K562 (cell line): Measurements from ENCODE around the gene PPP1R9A.

Experiments
- CTCF ChIP-seq, 3 experiments: IDR thresholded peaks in 2 of 3; conservative IDR thresholded peaks in 1 of 3; 2 replicates each; pipeline ENCODE4 v1.5.1; 2011 to 2012; ENCODE audit warnings: low read length in 3 of 3, mild to moderate bottlenecking in 3 of 3, control low read depth in 2 of 3, improper control_type of control experiment in 1 of 3, inconsistent platforms in 1 of 3, low read depth in 1 of 3, mixed read lengths in 1 of 3, moderate library complexity in 1 of 3; ENCODE audit not compliant: insufficient read depth in 2 of 3
- JUN ChIP-seq, 2 experiments: sonication (generic) in 1 of 2; formaldehyde crosslinking in 1 of 2; IDR thresholded peaks; 2 replicates each; pipeline versions ENCODE4 v1.6.1 to v1.8.0; 2012 to 2022; ENCODE audit warnings: borderline replicate concordance in 2 of 2, mild to moderate bottlenecking in 2 of 2, improper control_type of control experiment in 1 of 2, low read depth in 1 of 2, low read length in 1 of 2, missing genetic modification reagents in 1 of 2
- PCBP2 ChIP-seq: fragments of 200-400 bp; formaldehyde crosslinking; IDR thresholded peaks from 2 replicates; pipeline ENCODE4 v1.6.1; 2018; ENCODE audit warnings: low read length, low read depth, mild to moderate bottlenecking, moderate library complexity; ENCODE audit not compliant: poor library complexity, severe bottlenecking
- POLR2A ChIP-seq: fragments of 450-650 bp; conservative IDR thresholded peaks from 2 replicates; pipeline ENCODE4 v1.6.1; 2016
- SRF ChIP-seq, 2 experiments: fragments of 250-450, 450-650 bp in 1 of 2; sonication (Bioruptor Pico) in 1 of 2; sonication (generic) in 1 of 2; formaldehyde crosslinking; IDR thresholded peaks; 2 replicates each; pipeline versions ENCODE4 v1.5.0 to v1.5.1; 2020 to 2022; ENCODE audit warnings: mild to moderate bottlenecking in 1 of 2, missing genetic modification reagents in 1 of 2
- TAF1 ChIP-seq: IDR thresholded peaks from 2 replicates; pipeline ENCODE4 v1.6.1; 2011; ENCODE audit warnings: mild to moderate bottlenecking, low read length, moderate library complexity; ENCODE audit not compliant: insufficient read depth, control insufficient read depth, severe bottlenecking; ENCODE audit errors: extremely low read depth
- TCF3 ChIP-seq: sonication (generic); formaldehyde crosslinking; IDR thresholded peaks from 2 replicates; pipeline ENCODE4 v1.4.0; 2020; ENCODE audit warnings: mild to moderate bottlenecking, missing genetic modification reagents
- USF1 ChIP-seq: sonication (generic); formaldehyde crosslinking; IDR thresholded peaks from 2 replicates; pipeline ENCODE4 v1.9.0; 2022; ENCODE audit warnings: mild to moderate bottlenecking, missing genetic modification reagents
- USF2 ChIP-seq: sonication (generic); formaldehyde crosslinking; IDR thresholded peaks from 2 replicates; pipeline ENCODE4 v1.5.0; 2020; ENCODE audit warnings: missing genetic modification reagents
- ZNF668 ChIP-seq: fragments of 250-450 bp; sonication (Bioruptor Pico); IDR thresholded peaks from 2 replicates; pipeline ENCODE4 v1.8.0; 2022; ENCODE audit warnings: mild to moderate bottlenecking, inconsistent platforms
- TF ChIP-seq, protein P1 (sequence below), 2 experiments: fragments of 450-650 bp in 1 of 2; sonication (generic) in 1 of 2; formaldehyde crosslinking; conservative IDR thresholded peaks; 2 replicates each; pipeline versions ENCODE4 v1.4.0 to v1.8.1; 2020 to 2022; ENCODE audit warnings: mild to moderate bottlenecking in 1 of 2, missing genetic modification reagents in 1 of 2

GRCh38 chr7:95004618-95005247 is 97.3 kb downstream of the PPP1R9A start:
- TF ChIP-seq ZNF668 (CRISPR knock-in tag) (no peak), USF1 (CRISPR knock-in tag) (no peak), CTCF (IDR thresholded peaks at IDR 0.05 in 2 of 3, conservative IDR thresholded peaks at IDR 0.05 in 1 of 3; ENCODE audit: insufficient read depth in 2 of 3, low read depth in 1 of 3, low read length in 3 of 3) (no peak), SRF (CRISPR knock-in tag; IDR thresholded peaks at IDR 0.05) (no peak), POLR2A (no peak), USF2 (no peak), TCF3 (CRISPR knock-in tag) (no peak), TAF1 (no peak), JUN (IDR thresholded peaks at IDR 0.05; ENCODE audit: borderline replicate concordance, low read depth, low read length) (no peak), JUN (CRISPR knock-in tag; IDR thresholded peaks at IDR 0.05; ENCODE audit: borderline replicate concordance) (no peak), PCBP2 (no peak)
- TF ChIP-seq, protein P1, sequence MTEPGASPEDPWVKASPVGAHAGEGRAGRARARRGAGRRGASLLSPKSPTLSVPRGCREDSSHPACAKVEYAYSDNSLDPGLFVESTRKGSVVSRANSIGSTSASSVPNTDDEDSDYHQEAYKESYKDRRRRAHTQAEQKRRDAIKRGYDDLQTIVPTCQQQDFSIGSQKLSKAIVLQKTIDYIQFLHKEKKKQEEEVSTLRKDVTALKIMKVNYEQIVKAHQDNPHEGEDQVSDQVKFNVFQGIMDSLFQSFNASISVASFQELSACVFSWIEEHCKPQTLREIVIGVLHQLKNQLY (CRISPR knock-in tag; conservative IDR thresholded peaks at IDR 0.05) = no peak
